ENCODE results near the gene MYL3.
A peak's percentile ranks its signal among the peaks of the same experiment; 100 is the strongest.

The MYL3 gene

GRCh38 chr3:46864061-46864881 lies 1.0 kb upstream of the MYL3 start:
- TF ChIP-seq, protein P1, sequence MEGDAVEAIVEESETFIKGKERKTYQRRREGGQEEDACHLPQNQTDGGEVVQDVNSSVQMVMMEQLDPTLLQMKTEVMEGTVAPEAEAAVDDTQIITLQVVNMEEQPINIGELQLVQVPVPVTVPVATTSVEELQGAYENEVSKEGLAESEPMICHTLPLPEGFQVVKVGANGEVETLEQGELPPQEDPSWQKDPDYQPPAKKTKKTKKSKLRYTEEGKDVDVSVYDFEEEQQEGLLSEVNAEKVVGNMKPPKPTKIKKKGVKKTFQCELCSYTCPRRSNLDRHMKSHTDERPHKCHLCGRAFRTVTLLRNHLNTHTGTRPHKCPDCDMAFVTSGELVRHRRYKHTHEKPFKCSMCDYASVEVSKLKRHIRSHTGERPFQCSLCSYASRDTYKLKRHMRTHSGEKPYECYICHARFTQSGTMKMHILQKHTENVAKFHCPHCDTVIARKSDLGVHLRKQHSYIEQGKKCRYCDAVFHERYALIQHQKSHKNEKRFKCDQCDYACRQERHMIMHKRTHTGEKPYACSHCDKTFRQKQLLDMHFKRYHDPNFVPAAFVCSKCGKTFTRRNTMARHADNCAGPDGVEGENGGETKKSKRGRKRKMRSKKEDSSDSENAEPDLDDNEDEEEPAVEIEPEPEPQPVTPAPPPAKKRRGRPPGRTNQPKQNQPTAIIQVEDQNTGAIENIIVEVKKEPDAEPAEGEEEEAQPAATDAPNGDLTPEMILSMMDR (IDR thresholded peaks at IDR 0.05; ENCODE audit: insufficient read depth, low read length, missing control alignments): no peak
- no peak overlapping the region for H3K4me3 ChIP-seq (ENCODE audit: low read depth, low read length)
- CTCF ChIA-PET: interaction anchor here (1.0 to 4.1 kb wide), 6 partner anchors 9 to 159 kb away, joined by 3 to 23 read pairs (median 12); no protein-coding TSS in a partner anchor
- POLR2A ChIA-PET: no interaction called here
- DNase-seq (ENCODE audit: low read depth, low spot score): no peak

GRCh38 chr3:46862369-46863025 lies 747 bp downstream of the MYL3 start:
- TF ChIP-seq, protein P1 (IDR thresholded peaks at IDR 0.05; ENCODE audit: insufficient read depth, low read length, missing control alignments): no peak
- CTCF ChIA-PET: interaction anchor here (0.9 to 4.1 kb wide), 14 partner anchors 9 to 160 kb away, joined by 3 to 23 read pairs (median 6); partner anchors contain the start of gene PTH1R
- no peak for DNase-seq (ENCODE audit: low read depth, low spot score)
- no peak overlapping the region for H3K4me3 ChIP-seq (ENCODE audit: low read depth, low read length)
- POLR2A ChIA-PET: no interaction called here

DNA sequence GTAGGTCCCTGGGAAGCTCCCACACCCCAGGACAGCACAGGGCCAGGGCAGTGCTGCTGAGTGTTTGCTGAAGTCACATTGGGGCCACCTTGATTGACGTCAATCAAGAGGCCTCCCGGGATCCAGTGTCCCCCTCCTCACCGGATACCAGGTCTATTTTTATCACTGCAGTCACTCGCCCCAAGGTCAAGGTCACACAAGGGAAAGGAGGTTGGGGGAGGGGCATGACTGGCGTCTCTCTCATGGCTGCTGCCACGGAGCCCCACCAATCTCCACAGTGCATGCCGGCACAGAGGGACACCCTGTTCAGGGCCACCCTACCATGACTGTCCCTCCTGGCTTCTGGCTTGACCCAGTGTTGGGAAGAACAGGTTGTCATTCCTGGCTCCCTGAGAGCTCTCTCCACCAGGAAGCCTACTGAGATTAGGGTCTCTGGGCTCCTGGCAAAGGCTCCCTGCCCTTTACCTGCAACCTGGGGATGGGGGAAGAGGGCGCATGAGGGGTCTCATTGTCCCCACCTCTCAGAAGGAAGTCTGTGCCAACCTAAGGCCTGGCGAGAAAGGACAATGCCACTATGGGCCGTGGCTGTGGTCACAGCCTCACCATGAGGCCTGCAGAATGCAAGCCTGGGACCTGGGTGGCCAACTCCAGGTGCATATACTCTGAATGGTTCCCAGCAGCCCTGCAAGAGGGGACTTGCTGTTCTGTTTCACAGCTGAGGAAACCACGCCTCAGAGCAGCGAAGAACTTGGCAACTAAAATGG lies 1.5 kb downstream of the MYL3 start:
- no peak overlapping the region for H3K4me3 ChIP-seq (ENCODE audit: low read depth, low read length)
- POLR2A ChIA-PET: no interaction called here
- DNase-seq (ENCODE audit: low read depth, low spot score): no peak
- TF ChIP-seq, protein P1 (IDR thresholded peaks at IDR 0.05; ENCODE audit: insufficient read depth, low read length, missing control alignments): no peak
- CTCF ChIA-PET: interaction anchor here (1.1 to 4.1 kb wide), 11 partner anchors 8 to 159 kb away, joined by 3 to 23 read pairs (median 6); partner anchors contain the start of gene PTH1R

DNA sequence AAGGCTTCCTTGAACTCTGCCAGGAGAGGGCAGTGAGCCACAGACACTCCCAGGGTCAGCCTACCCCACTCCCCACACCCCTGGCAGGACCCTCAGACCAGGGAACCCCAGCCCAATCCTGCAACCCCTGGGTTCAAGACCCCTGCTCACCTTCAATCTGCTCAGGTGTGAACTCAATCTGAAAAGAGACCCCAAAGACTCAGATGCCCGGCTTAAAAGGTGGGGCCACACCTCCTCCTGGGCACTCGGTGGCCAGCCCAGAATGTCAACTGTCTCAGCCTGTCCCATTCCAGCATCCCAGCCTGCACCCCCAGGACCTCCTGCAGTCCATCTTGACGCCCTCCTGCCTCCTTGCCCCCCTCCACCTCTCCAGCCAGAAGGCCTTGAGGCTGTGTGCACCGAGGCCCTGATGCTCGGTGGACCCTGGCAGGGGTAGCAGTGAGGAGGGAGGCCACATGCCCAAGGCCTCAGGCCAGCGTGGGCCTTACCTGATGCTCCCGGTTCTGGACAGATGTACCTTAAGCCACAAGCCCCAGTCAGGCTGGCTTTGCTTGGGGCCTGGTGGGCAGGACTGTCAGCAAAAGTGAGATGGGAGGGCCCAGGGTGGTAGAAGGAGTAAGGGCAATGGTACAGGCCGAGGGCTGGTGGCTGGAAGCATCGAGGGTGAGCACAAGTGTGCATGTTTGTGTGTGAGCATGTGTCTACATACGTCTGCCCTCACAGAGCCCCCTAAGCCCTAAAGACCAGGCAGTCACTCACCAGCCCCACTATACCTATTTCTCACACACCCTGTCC lies 2.2 kb downstream of the MYL3 start:
- CTCF ChIA-PET: interaction anchor here (1.3 to 4.1 kb wide), 6 partner anchors 10 to 34 kb away, joined by 3 to 23 read pairs (median 11); partner anchors contain the start of gene PTH1R
- no peak for DNase-seq (ENCODE audit: low read depth, low spot score)
- POLR2A ChIA-PET: no interaction called here

GRCh38 chr3:46860017-46860809 lies 3.0 kb downstream of the MYL3 start:
- no peak for DNase-seq (ENCODE audit: low read depth, low spot score)
- ChIA-PET POLR2A (no interaction called here), CTCF (interaction anchor here (0.7 to 3.8 kb wide), 14 partner anchors 8 to 510 kb away, joined by 3 to 26 read pairs (median 4); partner anchors contain the start of gene PTH1R)

More for the DNA sequence above, 2.2 kb downstream of the MYL3 start:
- TF ChIP-seq, protein P1 (IDR thresholded peaks at IDR 0.05; ENCODE audit: insufficient read depth, low read length, missing control alignments): no peak
- H3K4me3 ChIP-seq (ENCODE audit: low read depth, low read length): no peak overlapping the region

More at GRCh38 chr3:46860017-46860809, 3.0 kb downstream of the MYL3 start:
- H3K4me3 ChIP-seq (ENCODE audit: low read depth, low read length): no peak overlapping the region
- TF ChIP-seq, protein P1 (IDR thresholded peaks at IDR 0.05; ENCODE audit: insufficient read depth, low read length, missing control alignments): peak; percentile 61

All from AG04449 (cell line).